Fibroblast of lung (primary cell): ENCODE data around the gene ZDHHC4. TPM values are rescaled to one million over a fixed set of nuclear protein-coding genes. Genes with fewer than 3 reads are reported as not detected.

Source experiments
- DNase-seq, 2 donors: peaks; one replicate each; pipeline versions ENCODE4 v3.0.0 to v3.0.0-alpha.2; 2010; ENCODE audit warnings: low read depth in 2 of 2
- H2AFZ ChIP-seq: 2 replicates; pipeline ENCODE4 v1.5.1; 2012; ENCODE audit warnings: low read length, control low read depth, inconsistent platforms
- H3K27ac ChIP-seq: 2 replicates; pipeline ENCODE4 v1.5.1; 2011; ENCODE audit warnings: low read length, control low read depth; ENCODE audit not compliant: insufficient read depth
- H3K27me3 ChIP-seq: 2 replicates; pipeline ENCODE4 v1.5.1; 2011; ENCODE audit warnings: mild to moderate bottlenecking, low read length; ENCODE audit not compliant: control insufficient read depth, insufficient read depth
- H3K36me3 ChIP-seq: 2 replicates; pipeline ENCODE4 v1.5.1; 2011; ENCODE audit warnings: low read length; ENCODE audit not compliant: control insufficient read depth, insufficient read depth
- H3K4me1 ChIP-seq: 2 replicates; pipeline ENCODE4 v1.5.1; 2011; ENCODE audit warnings: low read length; ENCODE audit not compliant: control insufficient read depth, insufficient read depth; ENCODE audit errors: extremely low read depth
- H3K4me2 ChIP-seq: 2 replicates; pipeline ENCODE4 v1.5.1; 2011; ENCODE audit warnings: low read length, control low read depth; ENCODE audit not compliant: insufficient read depth; ENCODE audit errors: extremely low read depth
- H3K4me3 ChIP-seq, 4 experiments: fragments of 200-600 bp in 1 of 4; sonication (generic) in 1 of 4; replicated peaks in 1 of 4; 2 replicates each; pipeline ENCODE4 v1.5.1; 2011 to 2016; ENCODE audit warnings: low read length in 4 of 4, low read depth in 3 of 4, mild to moderate bottlenecking in 3 of 4, control low read depth in 2 of 4, inconsistent platforms in 1 of 4, mixed read lengths in 1 of 4; ENCODE audit not compliant: insufficient read depth in 1 of 4; ENCODE audit errors: control extremely low read depth in 1 of 4
- H3K79me2 ChIP-seq: 2 replicates; pipeline ENCODE4 v1.5.1; 2012; ENCODE audit warnings: mild to moderate bottlenecking, low read length, inconsistent platforms; ENCODE audit not compliant: control insufficient read depth, insufficient read depth
- H3K9ac ChIP-seq: 2 replicates; pipeline ENCODE4 v1.5.1; 2011; ENCODE audit warnings: mild to moderate bottlenecking, low read length, control low read depth; ENCODE audit not compliant: insufficient read depth
- H3K9me3 ChIP-seq: 2 replicates; pipeline ENCODE4 v1.5.1; 2012; ENCODE audit warnings: low read depth, low read length; ENCODE audit not compliant: control insufficient read depth, insufficient read depth
- H4K20me1 ChIP-seq: 2 replicates; pipeline ENCODE4 v1.5.1; 2011; ENCODE audit warnings: low read length; ENCODE audit not compliant: control insufficient read depth, insufficient read depth; ENCODE audit errors: extremely low read depth
- CTCF ChIP-seq, 2 donors: IDR thresholded peaks in 1 of 2; conservative IDR thresholded peaks in 1 of 2; 1 replicate in 1 of 2; 2 replicates in 1 of 2; pipeline ENCODE4 v1.5.1; 2011 to 2012; ENCODE audit warnings: low read length in 2 of 2, control low read depth in 1 of 2, inconsistent platforms in 1 of 2, low read depth in 1 of 2, mild to moderate bottlenecking in 1 of 2
- EZH2 ChIP-seq: IDR thresholded peaks from 2 replicates; pipeline ENCODE4 v1.5.1; 2012; ENCODE audit warnings: low read length, control low read depth, mild to moderate bottlenecking; ENCODE audit errors: missing control alignments
- polyA plus RNA-seq, 2 donors: library from polyadenylated mRNA; depleted of rRNA in 1 of 2; stranded (reverse) in 1 of 2; unstranded in 1 of 2; fragments of >200 nt; gene quantifications; 2 replicates each; pipeline ENCODE4 v1.2.1, GENCODE V29; 2011 to 2012; ENCODE audit warnings: missing spikeins in 1 of 2
- total RNA-seq: library from RNA; depleted of rRNA; stranded (reverse); fragments of >200 nt; gene quantifications from 2 replicates; pipeline ENCODE4 v1.2.1, GENCODE V29; 2014

Gene ZDHHC4
- total and polyA plus RNA-seq, 2 donors (not counting 1 experiment from before 2014, with no cell fraction given): 65.2 to 89.5 TPM

- Histone ChIP-seq H3K4me2 (no peak overlapping the region), H3K36me3 (no peaks in the 10 kb centered on the region), H3K27me3 (peaks cover 23% of the 10 kb centered on the region), H3K9me3 (no peaks in the 10 kb centered on the region), H3K79me2 (no peaks in the 10 kb centered on the region), H4K20me1 (no peaks in the 10 kb centered on the region), H3K9ac (no peak overlapping the region), H3K4me1 (no peaks in the 10 kb centered on the region), H3K4me3 (no peak overlapping the region), H2AFZ (no peak overlapping the region), H3K27ac (no peak overlapping the region)
- DNase-seq: no peak
- no peak for TF ChIP-seq EZH2
- TF ChIP-seq CTCF (conservative IDR thresholded peaks at IDR 0.05 in 1 of 2, IDR thresholded peaks at IDR 0.05 in 1 of 2; ENCODE audit: low read depth in 1 of 2, low read length in 2 of 2): no peak
These were observed 39.8 kb downstream of the ZDHHC4 start for GRCh38 chr7:6616854-6617643.

- H3K9me3 ChIP-seq: no peaks in the 10 kb centered on the region
- H3K4me3 ChIP-seq: no peak overlapping the region
- H3K9ac ChIP-seq: no peak overlapping the region
- no peak overlapping the region for H3K4me2 ChIP-seq
- H3K27ac ChIP-seq: no peak overlapping the region
- peaks cover 23% of the 10 kb centered on the region for H3K27me3 ChIP-seq
- no peaks in the 10 kb centered on the region for H3K36me3 ChIP-seq
- H2AFZ ChIP-seq: no peak overlapping the region
- no peaks in the 10 kb centered on the region for H3K79me2 ChIP-seq
- no peaks in the 10 kb centered on the region for H4K20me1 ChIP-seq
- DNase-seq: peak in 1 of 2 donors; percentile 30
- H3K4me1 ChIP-seq: no peaks in the 10 kb centered on the region
- TF ChIP-seq CTCF (conservative IDR thresholded peaks at IDR 0.05 in 1 of 2, IDR thresholded peaks at IDR 0.05 in 1 of 2; ENCODE audit: low read depth in 1 of 2, low read length in 2 of 2): no peak
- no peak for TF ChIP-seq EZH2
These were observed 41.4 kb downstream of the ZDHHC4 start for GRCh38 chr7:6618621-6619020.

GRCh38 chr7:6619961-6620360 is 42.7 kb downstream of the ZDHHC4 start:
- Histone ChIP-seq H3K4me3 (no peak overlapping the region), H4K20me1 (no peaks in the 10 kb centered on the region), H3K4me2 (no peak overlapping the region), H3K27ac (no peak overlapping the region), H3K79me2 (no peaks in the 10 kb centered on the region), H3K27me3 (peaks cover 11% of the 10 kb centered on the region), H3K9ac (no peak overlapping the region), H3K4me1 (no peaks in the 10 kb centered on the region), H2AFZ (no peak overlapping the region), H3K9me3 (no peaks in the 10 kb centered on the region), H3K36me3 (no peaks in the 10 kb centered on the region)
- no peak for TF ChIP-seq CTCF (conservative IDR thresholded peaks at IDR 0.05 in 1 of 2, IDR thresholded peaks at IDR 0.05 in 1 of 2; ENCODE audit: low read depth in 1 of 2, low read length in 2 of 2)
- DNase-seq: no peak
